Measurements from ENCODE around the gene SLC23A3. TPM values are rescaled to one million over a fixed set of nuclear protein-coding genes. Genes with fewer than 3 reads are reported as not detected.

The SLC23A3 gene
- total RNA-seq, 2 experiments from 2014 or later = 2.7 to 6.7 TPM

- peak overlapping the region; percentile 81 for H3K4me2 ChIP-seq (ENCODE audit: low read length)
- no peak for DNase-seq (ENCODE audit: low spot score)
- H3K79me2 ChIP-seq (ENCODE audit: insufficient read depth, low read depth, low read length) = peaks cover 4% of the 10 kb centered on the region; the same call in 1 of the 2 replicates
- CTCF ChIA-PET (ENCODE audit: unreplicated experiment) = interaction anchor here (0.5 to 1.4 kb wide), 2 partner anchors 9 to 89 kb away, joined by 4 to 5 read pairs; no protein-coding TSS in a partner anchor
- no peaks in the 10 kb centered on the region for H3K9me2 ChIP-seq (ENCODE audit: insufficient read depth, low read length)
- H3K4me3 ChIP-seq (ENCODE audit: low read depth, low read length, poor library complexity, severe bottlenecking) = peak overlapping the region; percentile 69
- POLR2A ChIA-PET = interaction anchor here (0.6 to 2.0 kb wide), 17 partner anchors 9 to 87 kb away, joined by 3 to 23 read pairs (median 4); partner anchors contain the start of genes CNPPD1, DNAJB2, GLB1L and STK16
- TF ChIP-seq, protein P1, sequence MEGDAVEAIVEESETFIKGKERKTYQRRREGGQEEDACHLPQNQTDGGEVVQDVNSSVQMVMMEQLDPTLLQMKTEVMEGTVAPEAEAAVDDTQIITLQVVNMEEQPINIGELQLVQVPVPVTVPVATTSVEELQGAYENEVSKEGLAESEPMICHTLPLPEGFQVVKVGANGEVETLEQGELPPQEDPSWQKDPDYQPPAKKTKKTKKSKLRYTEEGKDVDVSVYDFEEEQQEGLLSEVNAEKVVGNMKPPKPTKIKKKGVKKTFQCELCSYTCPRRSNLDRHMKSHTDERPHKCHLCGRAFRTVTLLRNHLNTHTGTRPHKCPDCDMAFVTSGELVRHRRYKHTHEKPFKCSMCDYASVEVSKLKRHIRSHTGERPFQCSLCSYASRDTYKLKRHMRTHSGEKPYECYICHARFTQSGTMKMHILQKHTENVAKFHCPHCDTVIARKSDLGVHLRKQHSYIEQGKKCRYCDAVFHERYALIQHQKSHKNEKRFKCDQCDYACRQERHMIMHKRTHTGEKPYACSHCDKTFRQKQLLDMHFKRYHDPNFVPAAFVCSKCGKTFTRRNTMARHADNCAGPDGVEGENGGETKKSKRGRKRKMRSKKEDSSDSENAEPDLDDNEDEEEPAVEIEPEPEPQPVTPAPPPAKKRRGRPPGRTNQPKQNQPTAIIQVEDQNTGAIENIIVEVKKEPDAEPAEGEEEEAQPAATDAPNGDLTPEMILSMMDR (conservative IDR thresholded peaks at IDR 0.05; ENCODE audit: low read length) = no peak
- no peak for TF ChIP-seq EZH2phosphoT487 (IDR thresholded peaks at IDR 0.05; ENCODE audit: borderline replicate concordance, low read depth, low read length)
- intact Hi-C loops (cut with micrococcal nuclease; ENCODE audit: unreplicated experiment) = loop anchor here (1.0 kb wide), 5 partner anchors 23 to 71 kb away; partner anchors contain the start of genes ANKZF1, ATG9A and NHEJ1
- H3K27ac ChIP-seq (ENCODE audit: low read depth, low read length, poor library complexity, severe bottlenecking) = peak overlapping the region; percentile 76
- peaks cover 33% of the 10 kb centered on the region for H3K36me3 ChIP-seq (ENCODE audit: insufficient read depth, low read length)
- H3K4me1 ChIP-seq (ENCODE audit: insufficient read depth, low read length, poor library complexity, severe bottlenecking) = peaks cover 17% of the 10 kb centered on the region
- peaks cover 8% of the 10 kb centered on the region; the same call in 1 of the 2 replicates for H3K9me3 ChIP-seq (ENCODE audit: low read length)
- H2AFZ ChIP-seq (ENCODE audit: low read length) = peak overlapping the region; percentile 85
- H4K20me1 ChIP-seq (ENCODE audit: insufficient read depth, low read length) = no peaks in the 10 kb centered on the region
- no TSS peak for BruUV-seq (replicated peaks)
Measured at GRCh38 chr2:219205981-219206327, 36.1 kb upstream of the SLC23A3 start.

DNA sequence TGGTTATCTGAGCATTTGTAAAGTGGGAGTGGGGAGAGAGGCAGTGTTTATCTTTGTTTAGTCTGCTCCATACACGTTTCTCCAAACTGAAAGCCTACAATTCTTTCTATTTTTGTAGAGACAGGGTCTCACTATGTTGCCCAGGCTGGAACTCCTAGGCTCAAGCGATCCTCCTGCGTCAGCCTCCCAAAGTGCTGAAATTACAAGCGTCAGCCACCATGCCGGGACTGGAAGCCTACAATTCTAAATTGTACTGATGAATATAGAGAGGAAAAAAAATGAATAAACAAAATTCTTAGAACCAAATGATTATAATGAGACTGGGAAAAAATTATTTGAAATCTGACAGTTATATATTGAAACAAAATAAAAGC, 35.3 kb upstream of the SLC23A3 start:
- H3K9me2 ChIP-seq (ENCODE audit: insufficient read depth, low read length) = no peaks in the 10 kb centered on the region
- no peak overlapping the region for H3K27ac ChIP-seq (ENCODE audit: low read depth, low read length, poor library complexity, severe bottlenecking)
- no TSS peak for BruUV-seq (replicated peaks)
- H2AFZ ChIP-seq (ENCODE audit: low read length) = no peak overlapping the region
- POLR2A ChIA-PET = interaction anchor here (1.7 kb wide), 1 partner anchor 26 kb away, joined by 7 read pairs; no protein-coding TSS in a partner anchor
- peaks cover 26% of the 10 kb centered on the region for H3K36me3 ChIP-seq (ENCODE audit: insufficient read depth, low read length)
- H3K9me3 ChIP-seq (ENCODE audit: low read length) = peaks cover 8% of the 10 kb centered on the region; the same call in 1 of the 2 replicates
- intact Hi-C loops (cut with micrococcal nuclease; ENCODE audit: unreplicated experiment) = no loop called here
- peaks cover 4% of the 10 kb centered on the region; the same call in 1 of the 2 replicates for H3K79me2 ChIP-seq (ENCODE audit: insufficient read depth, low read depth, low read length)
- H3K4me2 ChIP-seq (ENCODE audit: low read length) = no peak overlapping the region
- H3K4me1 ChIP-seq (ENCODE audit: insufficient read depth, low read length, poor library complexity, severe bottlenecking) = peaks cover 17% of the 10 kb centered on the region
- CTCF ChIA-PET (ENCODE audit: unreplicated experiment) = interaction anchor here (1.4 kb wide), 1 partner anchor 90 kb away, joined by 4 read pairs; no protein-coding TSS in a partner anchor
- no peak for DNase-seq (ENCODE audit: low spot score)
- no peak for TF ChIP-seq EZH2phosphoT487 (IDR thresholded peaks at IDR 0.05; ENCODE audit: borderline replicate concordance, low read depth, low read length)
- TF ChIP-seq, protein P1 (conservative IDR thresholded peaks at IDR 0.05; ENCODE audit: low read length) = no peak
- no peaks in the 10 kb centered on the region for H4K20me1 ChIP-seq (ENCODE audit: insufficient read depth, low read length)
- no peak overlapping the region for H3K4me3 ChIP-seq (ENCODE audit: low read depth, low read length, poor library complexity, severe bottlenecking)

Measured in OCI-LY7 (cell line).